ENCODE measurements around the gene NOL8. TPM values are rescaled to one million over a fixed set of nuclear protein-coding genes. Genes with fewer than 3 reads are reported as not detected.
A peak's percentile ranks its signal among the peaks of the same experiment; 100 is the strongest.

The NOL8 gene
- total RNA-seq, 1 donor from 2014 or later, result 32.8 TPM

GRCh38 chr9:92312887-92313623 is 12.1 kb downstream of the NOL8 start:
- DNase-seq, result no peak

GRCh38 chr9:92310562-92310961 is 14.6 kb downstream of the NOL8 start:
- DNase-seq, result no peak

- DNase-seq, result no peak
Measured at GRCh38 chr9:92308893-92309292, 16.3 kb downstream of the NOL8 start.

GRCh38 chr9:92300936-92301335 is 24.2 kb downstream of the NOL8 start:
- no peak for DNase-seq

DNA sequence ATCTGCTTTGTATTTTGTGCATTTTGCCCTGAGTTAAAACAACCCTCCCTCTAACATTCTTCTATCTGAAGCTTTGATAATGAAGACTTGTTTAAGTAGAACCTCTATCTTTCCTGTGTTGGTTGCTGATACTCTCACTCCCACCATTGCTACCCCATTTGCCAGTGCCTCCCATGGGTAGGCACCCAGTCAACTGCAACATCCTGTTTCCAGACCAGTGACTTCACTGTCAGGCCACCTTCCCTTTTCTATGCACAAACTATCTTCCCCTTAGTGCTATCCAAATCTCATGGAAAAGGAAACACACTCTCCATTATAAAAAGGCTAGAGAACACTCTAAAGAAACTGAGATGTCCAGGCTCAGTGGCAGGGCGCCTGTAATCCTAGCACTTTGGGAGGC is 26.0 kb downstream of the NOL8 start:
- DNase-seq, result no peak

DNA sequence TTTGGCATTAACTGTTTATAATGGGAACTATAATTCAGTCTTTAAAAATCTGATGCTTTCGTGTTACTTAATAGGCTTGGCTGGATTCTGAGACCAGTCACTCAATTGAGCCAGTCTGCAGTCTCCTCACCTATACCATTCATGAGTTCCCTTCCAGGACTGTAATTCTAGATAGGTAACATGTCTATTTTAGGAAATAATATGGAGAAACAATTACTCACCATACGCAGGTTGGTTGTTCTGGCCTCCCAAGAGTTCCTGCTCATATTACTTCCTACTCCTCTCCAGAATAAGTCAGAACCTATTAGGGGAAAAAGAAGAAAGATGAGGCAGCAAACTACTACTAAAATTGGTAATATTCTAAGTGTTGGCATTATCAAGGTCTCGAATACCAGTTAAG is 27.1 kb downstream of the NOL8 start:
- no peak for DNase-seq

DNA sequence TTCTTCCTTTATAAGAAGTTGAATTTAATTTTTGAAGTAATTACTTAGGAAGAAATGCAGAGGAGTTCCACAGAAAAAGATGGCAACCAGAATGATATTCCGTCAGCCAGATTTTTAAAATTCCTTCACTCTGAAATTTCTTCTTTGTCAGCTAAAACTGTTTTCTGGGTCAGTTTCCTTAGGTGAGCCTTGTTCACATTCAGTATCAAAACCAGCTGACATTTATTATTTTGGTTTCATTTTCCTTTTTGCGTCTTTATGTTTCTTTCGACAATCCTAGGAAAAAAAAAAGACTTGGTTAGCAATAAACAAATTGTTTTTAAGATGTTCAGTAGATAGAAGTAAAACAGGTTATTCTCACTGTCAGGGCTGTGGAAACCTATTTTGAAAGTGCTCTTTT is 27.5 kb downstream of the NOL8 start:
- DNase-seq, result no peak

GRCh38 chr9:92295827-92296258 is 29.3 kb downstream of the NOL8 start:
- peak; percentile 8 for DNase-seq

- no peak for DNase-seq
Measured at GRCh38 chr9:92295240-92295790, 29.8 kb downstream of the NOL8 start.

- DNase-seq, result peak; percentile 5
Measured at GRCh38 chr9:92294297-92294676, 30.9 kb downstream of the NOL8 start.

DNA sequence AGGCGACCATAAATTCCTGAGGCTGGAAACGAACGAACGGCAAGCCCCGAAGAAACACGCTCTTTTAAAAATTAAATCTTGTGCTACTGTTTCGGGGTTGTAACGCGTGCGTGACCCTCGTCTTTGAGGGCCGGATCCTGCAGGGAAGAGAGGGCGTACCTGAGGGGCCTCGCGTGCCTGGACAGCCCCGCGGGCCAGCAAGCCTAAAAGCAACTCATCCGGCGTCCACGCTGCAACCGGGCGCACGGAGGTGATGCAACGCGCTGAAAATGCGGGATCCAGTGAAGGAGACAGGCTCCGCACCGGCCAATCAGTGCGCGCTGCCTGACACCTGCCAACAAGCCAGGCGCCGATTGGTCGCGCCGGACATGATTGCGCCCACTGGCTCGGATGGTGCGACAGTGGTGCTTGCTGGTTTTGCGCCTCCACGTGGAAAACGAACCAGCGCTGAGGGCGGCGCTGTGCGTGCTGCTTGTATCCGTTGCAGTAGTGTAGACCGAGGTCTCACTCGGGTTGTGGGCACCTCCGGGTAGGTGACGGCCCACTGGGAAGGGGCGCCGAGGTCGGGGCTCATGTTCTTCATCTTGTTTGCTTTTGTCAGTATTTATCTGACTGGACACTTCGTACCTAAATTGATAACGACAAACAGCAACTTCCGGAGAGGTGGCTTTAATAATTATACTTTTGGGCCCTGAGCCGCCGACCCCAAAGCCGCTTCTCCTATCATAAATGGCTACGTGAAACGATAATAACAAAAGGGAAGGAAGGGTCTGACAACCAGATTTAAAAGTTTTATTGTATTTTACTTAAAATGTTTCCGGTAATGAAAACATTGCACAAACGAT is 31.5 kb downstream of the NOL8 start, which contains the start of gene IARS1:
Gene IARS1 (minus strand): TSS at position 246 of the 845 bp plus-strand sequence. CDS start 4,278 bp downstream, outside the sequence.
- peak; percentile 99 for DNase-seq

DNA sequence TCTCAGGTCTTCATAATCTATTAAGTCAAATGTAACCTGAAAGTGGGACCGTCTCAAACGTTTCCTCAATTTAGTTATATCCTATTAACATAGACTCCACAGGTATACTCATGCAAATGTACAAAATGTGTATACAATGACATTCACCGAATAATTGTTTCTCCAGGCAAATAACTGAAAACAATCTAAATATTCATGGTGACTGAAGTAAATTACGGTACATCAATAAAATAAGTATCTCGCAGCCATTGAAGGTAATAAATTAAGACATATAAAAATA is 32.1 kb downstream of the NOL8 start:
- no peak for DNase-seq

GRCh38 chr9:92292338-92293074 is 32.6 kb downstream of the NOL8 start:
- DNase-seq, result no peak

GRCh38 chr9:92291577-92291976 is 33.6 kb downstream of the NOL8 start:
- no peak for DNase-seq

GRCh38 chr9:92290785-92291429 is 34.2 kb downstream of the NOL8 start:
- DNase-seq, result no peak

- DNase-seq, result no peak
Measured at GRCh38 chr9:92289708-92290390, 35.3 kb downstream of the NOL8 start.

GRCh38 chr9:92279302-92279701 is 45.8 kb downstream of the NOL8 start:
- DNase-seq, result no peak

DNA sequence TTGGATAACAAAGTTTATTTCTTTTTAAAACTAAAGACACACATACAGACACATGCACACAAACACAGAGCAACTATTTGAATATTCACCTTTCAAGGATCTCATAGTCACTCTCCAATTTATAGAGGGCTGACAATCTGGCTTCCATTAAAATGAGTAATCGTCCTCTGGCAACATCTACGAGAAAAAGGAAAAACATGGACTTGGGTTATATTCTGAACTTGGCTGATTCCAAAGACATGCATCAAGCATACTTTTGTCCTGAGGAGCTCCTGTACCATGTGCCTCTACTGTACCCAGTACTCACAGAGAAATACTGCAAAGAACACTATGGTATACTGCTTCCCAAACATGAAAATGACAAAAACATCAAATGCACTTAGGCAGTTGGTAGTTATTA is 47.0 kb downstream of the NOL8 start:
- no peak for DNase-seq

DNA sequence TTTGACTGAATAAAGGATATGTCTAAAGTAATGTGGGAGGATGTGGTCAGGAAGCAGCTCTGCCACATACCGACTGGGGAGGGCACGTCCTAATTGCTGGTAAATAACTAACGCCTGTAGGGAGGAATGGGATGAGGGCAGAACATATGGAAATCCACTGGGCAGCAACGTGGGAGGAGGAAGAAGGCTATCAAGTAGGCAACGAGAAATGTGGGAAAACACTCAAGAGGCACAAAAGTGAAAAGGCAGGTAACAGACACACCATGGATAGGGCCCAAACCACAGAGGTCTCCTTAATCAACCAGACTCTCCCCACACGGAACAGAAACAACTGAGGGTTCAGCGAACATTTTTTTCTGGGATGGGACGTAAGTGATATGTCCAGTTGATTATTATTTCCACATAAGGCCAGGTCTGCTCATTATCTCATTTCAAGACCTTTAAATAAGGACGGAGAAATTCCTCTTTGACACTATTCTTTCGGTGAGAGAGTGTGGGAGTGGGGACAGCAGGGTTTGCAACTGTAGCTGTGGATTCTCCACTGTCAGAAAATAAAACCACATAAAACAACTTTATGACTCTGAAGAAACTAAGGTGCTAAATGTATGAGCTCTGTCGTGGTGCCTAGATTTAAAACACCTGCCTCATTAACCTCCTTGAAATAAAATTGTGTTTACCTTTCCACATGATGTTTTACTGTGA is 48.7 kb downstream of the NOL8 start:
- DNase-seq, result no peak

GRCh38 chr9:92275541-92275940 is 49.6 kb downstream of the NOL8 start:
- no peak for DNase-seq

GRCh38 chr9:92270511-92270910 is 54.6 kb downstream of the NOL8 start:
- DNase-seq, result no peak

Measured in tongue (tissue), 2 donors.